ENCODE results near the gene LCMT1.

Gene LCMT1

DNA sequence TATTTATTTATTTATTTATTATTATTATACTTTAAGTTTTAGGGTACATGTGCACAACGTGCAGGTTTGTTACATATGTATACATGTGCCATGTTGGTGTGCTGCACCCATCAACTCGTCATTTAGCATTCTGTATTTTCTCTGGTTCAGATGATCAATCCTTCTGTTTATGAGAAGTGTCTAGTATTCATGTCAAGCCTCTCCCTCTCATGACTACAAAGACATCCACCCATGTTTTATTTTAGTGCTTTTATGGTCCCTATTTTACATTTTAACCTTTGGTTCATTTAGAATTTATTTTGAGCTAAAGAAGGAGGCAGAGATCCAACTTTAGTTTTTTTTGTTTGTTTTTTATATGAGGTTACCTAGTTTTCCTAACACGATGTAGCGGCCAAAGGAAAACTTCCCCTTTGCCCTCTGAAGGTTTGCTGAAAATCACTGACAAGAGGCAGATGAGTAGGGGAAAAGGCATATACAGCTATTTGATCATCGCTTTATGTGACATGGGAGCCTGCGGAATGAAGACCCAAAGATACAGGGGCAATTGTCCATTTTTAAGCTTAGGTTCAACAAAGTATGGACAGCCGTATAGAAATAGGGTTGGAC lies 82.8 kb downstream of the LCMT1 start:
- DNase-seq (ENCODE audit: low read depth in 2 of 2): no peak

DNA sequence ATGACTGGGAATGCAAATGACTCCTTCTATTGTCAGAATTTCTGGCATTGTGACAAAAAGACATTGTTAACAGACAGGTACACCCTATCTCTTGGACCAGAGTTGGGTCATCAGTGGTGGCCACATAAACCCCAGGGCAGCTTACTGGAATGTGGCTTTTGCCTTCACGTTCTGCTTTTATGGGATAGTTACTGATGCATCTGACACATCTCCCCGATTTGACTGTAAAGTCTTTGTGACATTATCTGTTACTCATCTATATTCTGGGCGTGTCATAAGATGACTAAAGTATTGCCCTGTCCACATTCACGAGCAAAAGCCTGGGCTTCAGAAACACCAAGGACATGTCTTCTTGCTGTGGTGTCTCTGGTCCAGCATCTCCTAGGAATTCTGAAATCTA lies 86.5 kb downstream of the LCMT1 start:
- DNase-seq (ENCODE audit: low read depth in 2 of 2): no peak

DNA sequence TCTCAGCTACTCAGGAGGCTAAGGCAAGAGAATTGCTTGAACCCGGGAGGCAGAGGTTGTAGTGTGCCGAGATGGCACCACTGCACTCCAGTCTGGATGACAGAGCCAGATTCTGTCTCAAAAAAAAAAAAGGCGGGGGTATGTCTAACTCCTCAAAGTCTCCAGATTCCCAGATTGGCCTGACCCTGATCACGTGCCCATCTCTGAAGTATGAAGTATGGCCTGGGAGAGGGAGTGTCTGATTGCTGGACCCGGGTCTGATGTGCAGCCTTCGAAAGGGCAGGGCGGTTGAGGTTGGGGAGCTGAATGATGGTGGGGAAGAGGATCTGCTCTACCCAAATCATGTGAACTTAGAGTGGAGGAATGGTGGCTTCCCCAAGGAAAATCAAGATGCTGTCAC lies 87.9 kb downstream of the LCMT1 start:
- no peak for DNase-seq (ENCODE audit: low read depth in 2 of 2)

DNA sequence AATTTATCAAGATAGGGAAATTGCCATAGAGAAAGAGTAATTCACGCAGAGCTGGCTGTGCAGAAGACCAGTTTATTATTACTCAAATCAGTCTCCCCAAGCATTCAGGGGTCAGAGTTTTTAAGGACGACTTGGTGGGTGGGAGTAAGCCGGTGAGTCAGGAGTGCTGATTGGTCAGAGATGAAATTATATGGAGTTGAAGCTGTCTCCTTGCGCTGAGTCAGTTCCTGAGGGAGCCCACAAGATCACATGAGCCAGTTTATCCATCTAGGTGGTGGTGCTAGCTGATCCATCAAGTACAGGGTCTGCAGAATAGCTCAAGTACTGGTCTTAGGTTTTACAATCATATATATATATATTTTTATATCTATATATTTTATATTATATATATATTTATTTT lies 99.2 kb downstream of the LCMT1 start:
- no peak for DNase-seq (ENCODE audit: low read depth in 2 of 2)

DNA sequence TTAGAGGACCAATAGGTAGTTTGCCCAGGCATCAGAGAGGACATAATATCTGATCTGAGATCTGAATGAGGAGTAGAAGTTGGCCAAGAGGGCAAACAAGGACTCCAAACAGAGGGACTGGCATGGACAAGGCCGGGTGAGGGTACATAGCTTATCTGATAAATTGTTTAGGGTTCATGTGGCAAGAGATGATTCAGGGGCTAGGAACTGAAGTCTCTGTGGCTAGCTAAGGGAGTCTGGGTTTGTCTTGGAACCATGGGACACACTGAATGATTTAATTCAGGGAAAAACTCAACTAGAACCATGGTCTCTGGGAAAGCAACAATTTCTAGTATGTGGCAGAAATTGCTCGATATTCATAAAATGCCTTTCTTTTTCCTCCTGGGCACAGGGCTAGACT lies 101.1 kb downstream of the LCMT1 start:
- DNase-seq (ENCODE audit: low read depth in 2 of 2): no peak

DNA sequence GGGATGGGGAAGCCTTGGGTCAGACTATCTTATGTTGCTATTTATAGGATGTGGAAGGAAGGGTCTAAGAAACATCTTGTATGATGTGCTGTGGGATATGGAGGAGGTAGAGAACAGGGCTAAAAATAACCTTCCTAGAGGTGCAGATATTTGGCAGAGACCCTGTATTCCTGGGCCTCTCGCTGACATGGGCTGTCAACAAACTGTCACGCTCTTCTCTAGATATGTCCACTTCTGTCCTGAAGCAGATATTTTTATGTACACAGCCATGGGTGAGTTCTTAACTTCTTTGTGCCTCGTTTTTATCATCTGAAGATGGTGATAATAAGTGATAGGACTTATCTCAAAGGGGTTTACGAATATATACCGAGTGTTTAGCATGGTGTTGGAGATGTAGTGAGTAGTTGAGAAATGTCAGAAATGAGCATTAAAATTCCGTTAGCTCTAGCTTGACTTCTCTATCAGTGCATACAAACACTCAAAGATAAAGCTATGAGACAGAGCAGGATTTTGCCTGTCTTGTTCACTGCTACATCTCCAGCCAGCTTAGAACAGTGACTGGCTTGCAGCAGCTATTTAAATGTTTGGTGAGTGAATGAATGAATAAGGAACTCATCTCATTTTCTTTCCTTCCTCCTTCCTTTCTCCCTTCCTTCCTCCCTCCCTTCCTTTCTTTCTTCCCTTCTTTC lies 102.3 kb downstream of the LCMT1 start:
- DNase-seq (ENCODE audit: low read depth in 2 of 2): no peak

DNA sequence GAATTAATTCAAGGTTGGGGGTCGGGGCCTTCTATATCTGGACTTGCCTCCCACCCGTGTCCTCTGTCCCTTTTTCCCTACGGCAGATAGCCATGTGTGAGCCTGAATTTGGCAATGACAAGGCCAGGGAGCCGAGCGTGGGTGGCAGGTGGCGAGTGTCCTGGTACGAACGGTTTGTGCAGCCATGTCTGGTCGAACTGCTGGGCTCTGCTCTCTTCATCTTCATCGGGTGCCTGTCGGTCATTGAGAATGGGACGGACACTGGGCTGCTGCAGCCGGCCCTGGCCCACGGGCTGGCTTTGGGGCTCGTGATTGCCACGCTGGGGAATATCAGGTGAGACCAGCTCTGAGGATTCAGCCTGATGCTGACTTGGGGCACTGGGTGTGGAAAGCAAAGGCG lies 105.6 kb downstream of the LCMT1 start:
- no peak for DNase-seq (ENCODE audit: low read depth in 2 of 2)

DNA sequence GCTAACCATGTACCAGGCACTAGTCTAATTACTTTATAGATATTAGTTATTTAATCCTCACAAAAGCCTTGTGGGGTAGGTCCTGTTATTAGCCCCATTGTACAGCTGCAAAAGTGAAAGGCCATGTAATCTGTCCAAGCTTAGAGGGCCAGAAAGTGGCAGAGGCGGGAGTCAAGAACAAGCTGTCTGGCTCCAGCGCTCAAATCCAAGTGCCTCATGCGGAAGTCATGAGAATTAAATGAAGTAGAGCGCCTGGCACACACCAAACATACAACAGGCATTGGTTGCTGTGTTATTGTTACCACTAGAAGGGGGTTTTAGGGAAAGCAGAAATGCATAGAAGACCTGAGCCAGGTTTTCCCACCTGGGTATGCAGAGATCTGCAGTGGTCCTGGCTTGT lies 106.4 kb downstream of the LCMT1 start:
- DNase-seq (ENCODE audit: low read depth in 2 of 2): no peak

DNA sequence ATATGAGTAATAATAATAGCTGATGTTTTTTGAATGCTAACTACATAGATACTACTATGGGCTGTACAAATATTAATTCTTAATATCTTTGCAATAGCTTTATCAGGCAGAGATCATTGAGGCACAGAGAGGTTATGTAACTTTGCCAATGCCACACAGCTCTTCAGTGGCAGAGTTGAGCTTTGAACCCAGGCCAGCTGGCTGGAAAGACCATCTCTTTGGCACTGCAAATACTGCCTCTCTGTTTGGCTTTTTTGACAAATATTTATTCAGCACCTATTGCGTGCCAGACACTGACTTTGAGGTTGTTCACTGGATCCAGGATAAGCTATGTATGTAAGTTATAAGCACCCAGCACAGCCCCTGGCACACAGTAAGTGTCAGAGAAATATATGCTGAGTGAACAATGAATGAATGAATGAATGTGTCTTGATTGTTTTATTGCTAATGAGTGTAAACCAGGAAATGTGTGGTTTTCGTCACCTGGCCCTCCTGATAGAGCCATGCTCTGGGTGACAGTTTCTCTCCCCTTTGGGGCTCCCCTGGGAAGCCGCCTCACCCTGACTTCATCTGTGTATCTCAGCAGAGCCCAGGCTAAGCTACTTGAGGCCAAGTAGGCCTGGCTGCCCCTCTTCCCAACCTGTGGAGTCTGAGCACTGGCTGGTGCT lies 107.7 kb downstream of the LCMT1 start:
- DNase-seq (ENCODE audit: low read depth in 2 of 2): no peak

DNA sequence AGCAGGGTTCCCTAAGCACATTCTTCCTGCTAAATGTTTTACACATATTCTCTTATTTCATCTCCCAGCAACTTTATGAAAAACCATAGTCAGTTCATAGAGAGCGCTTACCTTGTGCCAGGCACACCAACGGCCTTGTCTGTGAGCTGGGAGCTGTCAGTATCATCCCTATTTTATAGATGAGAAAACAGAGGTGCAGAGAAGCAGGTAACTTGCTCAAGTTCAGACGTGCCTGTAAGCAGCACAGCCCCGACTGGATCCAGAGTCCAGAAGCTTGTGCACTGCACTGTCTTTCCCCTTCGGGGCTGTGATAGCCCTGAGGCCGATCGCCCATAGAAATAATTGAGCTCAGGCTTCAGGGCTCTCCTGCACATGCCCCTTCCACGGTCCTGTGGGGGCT lies 111.4 kb downstream of the LCMT1 start:
- DNase-seq (ENCODE audit: low read depth in 2 of 2): no peak

DNA sequence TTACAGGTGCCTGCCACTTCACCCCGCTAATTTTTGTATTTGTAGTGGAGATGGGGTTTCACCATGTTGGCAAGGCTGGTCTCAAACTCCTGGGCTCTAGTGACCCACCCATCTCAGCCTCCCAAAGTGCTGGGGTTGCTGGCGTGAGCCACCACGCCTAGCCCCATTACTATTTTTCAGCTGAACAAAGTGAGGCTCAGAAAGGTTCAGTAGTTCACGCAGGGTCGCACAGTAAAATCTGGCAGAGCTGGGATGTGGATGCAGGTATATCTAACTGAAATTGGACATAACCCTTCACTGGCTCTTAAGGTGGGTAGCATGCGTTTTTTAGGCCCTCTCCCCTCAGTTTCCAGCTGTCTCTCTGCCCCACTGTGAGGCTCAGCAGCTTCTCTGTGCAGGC lies 112.4 kb downstream of the LCMT1 start:
- no peak for DNase-seq (ENCODE audit: low read depth in 2 of 2)

DNA sequence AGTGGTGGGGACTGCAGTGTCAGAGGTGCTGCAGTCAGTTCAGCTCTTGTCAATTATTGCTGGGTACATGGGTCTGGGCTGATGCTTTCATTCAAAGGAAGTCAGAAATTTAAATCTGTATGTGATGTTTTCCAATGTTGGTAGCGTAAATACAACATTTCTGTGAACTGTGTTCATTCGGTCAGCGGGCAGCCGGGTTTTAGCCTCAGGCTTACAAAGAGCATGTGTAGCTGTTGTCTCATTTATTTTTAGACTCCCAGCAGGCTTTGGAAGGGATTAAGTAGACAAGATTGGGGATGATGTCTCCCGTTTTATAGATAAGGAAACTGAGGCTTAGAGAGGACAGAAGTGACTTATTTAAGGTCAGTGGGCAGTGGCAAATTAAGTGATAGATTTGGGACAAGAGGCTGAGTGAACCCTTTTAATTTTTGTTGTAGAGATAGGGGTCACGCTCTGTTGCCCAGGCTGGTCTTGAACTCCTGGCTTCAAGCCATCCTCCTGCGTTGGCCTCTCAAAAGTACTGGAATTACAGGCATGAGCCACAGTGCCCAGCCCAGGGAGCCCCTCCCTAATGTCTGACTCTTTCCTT lies 113.3 kb downstream of the LCMT1 start:
- DNase-seq (ENCODE audit: low read depth in 2 of 2): no peak
